Measurements from ENCODE around the gene TMEM51.

Gene TMEM51

GRCh38 chr1:15218287-15219279 is 65.0 kb downstream of the TMEM51 start:
- DNase-seq (ENCODE audit: low read depth), result no peak

DNA sequence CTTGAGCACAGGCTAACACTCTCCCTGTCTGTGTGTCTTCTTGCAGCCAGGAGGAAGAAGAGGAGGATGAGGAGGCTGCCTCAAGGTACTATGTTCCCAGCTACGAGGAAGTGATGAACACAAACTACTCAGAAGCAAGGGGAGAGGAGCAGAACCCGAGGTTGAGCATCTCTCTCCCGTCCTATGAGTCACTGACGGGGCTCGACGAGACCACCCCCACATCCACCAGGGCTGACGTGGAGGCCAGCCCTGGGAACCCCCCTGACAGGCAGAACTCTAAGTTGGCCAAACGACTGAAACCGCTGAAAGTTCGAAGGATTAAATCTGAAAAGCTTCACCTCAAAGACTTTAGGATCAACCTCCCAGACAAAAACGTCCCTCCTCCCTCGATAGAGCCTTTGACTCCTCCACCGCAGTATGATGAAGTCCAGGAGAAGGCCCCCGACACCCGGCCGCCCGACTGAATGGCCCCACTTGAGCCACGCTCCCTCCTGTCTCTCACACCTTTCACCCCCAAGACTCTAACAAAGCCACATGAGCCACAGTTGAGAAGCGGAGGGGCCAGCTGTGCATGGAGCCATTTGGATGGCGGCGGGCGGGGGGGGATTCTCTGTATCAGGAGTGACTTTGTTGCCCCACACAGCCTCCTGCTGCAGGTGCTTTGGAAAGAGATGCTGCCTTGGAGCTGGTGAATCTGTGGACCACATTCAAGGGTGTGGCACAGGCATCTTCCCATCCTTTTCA is 65.9 kb downstream of the TMEM51 start:
- DNase-seq (ENCODE audit: low read depth), result no peak

DNA sequence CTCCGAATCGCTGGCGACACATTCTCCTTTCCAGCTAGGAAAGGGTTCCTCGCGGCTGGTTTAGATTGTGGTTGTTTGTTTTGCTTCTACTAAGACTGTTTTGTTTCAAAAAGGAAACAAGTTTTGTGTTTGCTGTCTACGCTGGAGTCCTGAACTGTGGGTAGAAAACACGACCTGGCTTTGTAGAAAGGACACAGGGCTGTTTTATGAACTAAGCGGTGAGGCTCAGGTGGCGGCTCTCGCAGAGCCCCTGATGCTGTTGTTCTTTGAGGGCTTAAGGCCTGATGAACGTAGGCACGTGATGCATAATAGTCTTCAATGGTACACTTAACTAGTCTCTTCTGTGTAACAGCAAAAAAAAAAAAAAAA is 66.5 kb downstream of the TMEM51 start:
- DNase-seq (ENCODE audit: low read depth), result no peak

- no peak for DNase-seq (ENCODE audit: low read depth)
These were observed 67.4 kb downstream of the TMEM51 start for GRCh38 chr1:15220825-15221431.

DNA sequence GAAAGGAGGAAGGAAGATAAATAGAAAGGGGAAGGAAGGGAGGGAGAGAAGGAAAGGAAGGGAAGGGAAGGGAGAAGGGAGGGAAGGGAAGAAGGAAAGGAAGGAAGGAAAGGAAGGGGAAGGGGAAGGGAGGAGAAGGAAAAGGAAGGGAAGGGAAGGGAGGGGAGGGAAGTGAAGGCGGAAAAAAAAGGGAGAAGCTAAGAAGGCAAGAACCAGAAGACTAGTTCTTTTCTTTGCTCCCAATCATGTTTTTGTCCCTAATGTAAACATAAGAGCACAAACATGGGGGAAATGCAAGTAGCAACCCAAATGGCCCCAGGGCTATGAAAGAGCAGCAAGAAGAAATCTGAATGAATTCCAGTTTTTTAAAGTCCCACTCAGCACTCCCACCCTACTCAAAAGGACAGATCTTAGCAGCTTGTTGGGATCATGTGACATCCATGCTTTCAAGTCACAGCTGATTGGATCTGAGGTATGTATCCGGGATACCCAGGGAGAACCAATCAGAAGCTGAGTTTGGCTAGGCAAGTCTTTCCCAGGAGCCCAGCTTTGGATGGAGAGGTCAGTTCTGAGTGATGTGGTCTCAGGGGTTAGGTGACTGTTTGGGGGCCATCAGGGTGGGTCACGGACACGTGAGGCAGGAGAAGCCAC is 69.2 kb downstream of the TMEM51 start:
- DNase-seq (ENCODE audit: low read depth), result no peak

DNA sequence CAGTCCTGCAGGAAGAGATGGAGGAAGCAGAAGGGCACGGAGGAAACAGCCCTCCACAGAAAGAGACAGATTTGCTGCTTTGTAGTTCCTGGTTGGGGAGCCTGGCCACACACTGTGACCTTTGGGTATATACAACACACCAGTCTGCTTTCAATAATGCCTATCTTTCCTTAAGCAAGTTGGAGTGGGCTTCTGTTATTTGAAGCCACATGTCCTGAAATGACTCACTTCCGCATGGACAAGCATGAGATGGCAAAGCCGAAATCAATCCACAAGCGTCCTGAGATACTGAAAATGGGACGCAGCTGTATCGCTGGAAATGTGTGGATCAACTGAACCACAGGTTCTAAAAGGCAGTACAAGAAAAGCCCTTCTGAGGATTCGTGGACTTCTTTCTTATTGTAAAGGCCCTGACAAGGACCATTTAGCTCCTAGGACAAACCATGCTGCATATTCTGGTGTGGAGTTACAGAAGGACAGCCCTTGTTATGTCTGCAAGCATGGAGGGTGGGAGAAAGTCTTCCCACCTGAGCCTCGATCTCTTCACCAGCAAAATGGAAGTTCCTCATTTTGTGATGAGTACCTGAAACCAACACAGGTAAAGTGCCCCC is 70.8 kb downstream of the TMEM51 start:
- DNase-seq (ENCODE audit: low read depth), result no peak

DNA sequence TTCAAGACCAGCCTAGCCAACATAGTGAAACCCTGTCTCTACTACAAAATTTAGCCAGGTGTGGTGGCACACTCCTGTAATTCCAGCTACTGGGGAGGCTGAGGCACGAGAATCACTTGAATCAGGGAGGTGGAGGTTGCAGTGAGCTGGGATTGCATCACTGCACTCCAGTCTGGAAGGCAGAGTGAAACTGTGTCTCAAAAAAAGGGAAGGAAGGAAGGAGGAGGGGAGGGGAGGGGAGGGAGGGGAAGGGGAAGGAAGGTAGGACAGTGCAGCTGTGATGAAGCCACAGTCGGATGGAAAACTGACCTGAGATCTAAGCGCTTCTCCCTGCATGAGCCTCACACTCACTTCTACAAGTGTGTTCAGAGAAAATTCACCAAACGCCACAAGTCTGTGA is 71.4 kb downstream of the TMEM51 start:
- DNase-seq (ENCODE audit: low read depth), result no peak

- DNase-seq (ENCODE audit: low read depth), result no peak
These were observed 71.9 kb downstream of the TMEM51 start for GRCh38 chr1:15225461-15225860.

- no peak for DNase-seq (ENCODE audit: low read depth)
These were observed 73.1 kb downstream of the TMEM51 start for GRCh38 chr1:15226388-15227255.

DNA sequence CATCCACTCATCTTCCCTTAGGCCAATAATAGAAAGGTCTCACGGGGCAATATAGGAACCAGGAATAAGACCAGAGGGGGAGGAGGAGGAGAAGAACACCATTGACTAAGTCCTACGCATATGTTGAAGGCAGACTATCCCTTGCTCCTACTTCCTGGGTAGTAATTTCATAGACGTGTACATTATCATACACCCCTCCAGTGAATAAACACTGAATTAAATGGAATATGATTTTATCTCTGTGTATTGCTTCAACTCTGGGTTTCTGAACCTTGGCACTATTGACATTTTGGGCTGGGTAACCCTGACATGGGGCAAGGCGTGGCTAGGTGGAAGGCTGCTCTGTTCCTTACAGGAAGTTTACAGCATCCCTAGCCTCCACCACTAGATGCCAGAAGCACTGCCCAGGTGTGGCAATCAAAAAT is 76.2 kb downstream of the TMEM51 start:
- no peak for DNase-seq (ENCODE audit: low read depth)

DNA sequence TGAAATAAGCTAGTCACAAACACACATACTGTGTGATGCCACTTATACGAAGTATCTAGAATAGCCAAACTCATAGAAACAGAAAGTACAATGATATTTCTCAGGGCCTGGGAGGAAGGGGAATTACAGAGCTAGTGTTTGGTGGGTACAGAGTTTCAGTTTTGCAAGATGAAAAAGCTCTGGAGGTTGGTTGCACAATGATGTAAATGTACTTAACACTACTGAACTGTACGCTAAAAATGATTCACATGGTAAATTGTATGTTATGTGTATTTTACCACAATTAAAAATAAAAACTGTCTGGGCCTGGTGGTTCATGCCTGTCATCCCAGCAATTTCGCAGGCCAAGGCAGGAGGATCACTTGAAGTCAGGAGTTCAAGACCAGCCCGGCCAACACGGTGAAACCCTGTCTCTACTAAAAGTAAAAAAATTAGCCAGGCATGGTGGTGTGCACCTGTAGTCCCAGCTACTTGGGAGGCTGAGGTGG is 78.2 kb downstream of the TMEM51 start:
- no peak for DNase-seq (ENCODE audit: low read depth)

- no peak for DNase-seq (ENCODE audit: low read depth)
These were observed 80.1 kb downstream of the TMEM51 start for GRCh38 chr1:15233689-15234088.

- DNase-seq (ENCODE audit: low read depth), result no peak
These were observed 82.8 kb downstream of the TMEM51 start for GRCh38 chr1:15236321-15236721.

DNA sequence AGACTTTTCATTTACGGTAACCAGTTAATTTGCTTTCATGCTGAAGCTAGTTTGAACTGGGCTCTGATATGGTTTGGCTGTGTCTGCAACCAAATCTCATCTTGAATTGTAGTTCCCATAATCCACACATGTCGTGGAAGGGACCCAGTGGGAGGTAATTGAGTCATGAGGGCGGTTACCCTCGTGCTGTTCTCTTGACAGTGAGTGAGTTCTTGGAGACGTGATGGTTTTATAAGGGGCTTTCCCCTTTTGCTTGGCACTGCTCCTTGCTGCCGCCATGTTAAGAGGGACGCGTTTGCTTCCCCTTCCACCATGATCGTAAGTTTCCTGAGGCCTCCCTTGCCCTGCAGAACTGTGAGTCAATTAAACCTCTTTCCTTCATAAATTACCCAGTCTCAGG is 83.2 kb downstream of the TMEM51 start:
- no peak for DNase-seq (ENCODE audit: low read depth)

DNA sequence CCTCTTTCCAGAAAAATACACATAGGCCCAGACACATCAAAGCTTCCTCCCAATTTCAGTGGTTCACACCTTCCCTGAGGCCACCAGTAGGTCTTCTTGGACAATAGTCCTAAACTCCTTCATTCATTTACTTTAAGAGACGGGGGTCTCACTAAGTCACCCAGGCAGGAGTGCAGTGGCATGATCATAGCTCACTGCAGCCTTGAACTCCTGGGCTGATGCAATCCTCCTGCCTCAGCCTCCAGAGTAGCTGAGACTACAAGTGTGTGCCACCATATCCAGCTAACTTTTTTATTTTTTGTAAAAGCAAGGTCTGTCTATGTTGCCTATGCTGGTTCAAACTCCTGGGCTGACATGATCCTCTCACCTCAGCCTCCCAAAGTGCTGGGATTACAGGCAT is 85.2 kb downstream of the TMEM51 start:
- no peak for DNase-seq (ENCODE audit: low read depth)

GRCh38 chr1:15242766-15243165 is 89.2 kb downstream of the TMEM51 start:
- DNase-seq (ENCODE audit: low read depth), result no peak

DNA sequence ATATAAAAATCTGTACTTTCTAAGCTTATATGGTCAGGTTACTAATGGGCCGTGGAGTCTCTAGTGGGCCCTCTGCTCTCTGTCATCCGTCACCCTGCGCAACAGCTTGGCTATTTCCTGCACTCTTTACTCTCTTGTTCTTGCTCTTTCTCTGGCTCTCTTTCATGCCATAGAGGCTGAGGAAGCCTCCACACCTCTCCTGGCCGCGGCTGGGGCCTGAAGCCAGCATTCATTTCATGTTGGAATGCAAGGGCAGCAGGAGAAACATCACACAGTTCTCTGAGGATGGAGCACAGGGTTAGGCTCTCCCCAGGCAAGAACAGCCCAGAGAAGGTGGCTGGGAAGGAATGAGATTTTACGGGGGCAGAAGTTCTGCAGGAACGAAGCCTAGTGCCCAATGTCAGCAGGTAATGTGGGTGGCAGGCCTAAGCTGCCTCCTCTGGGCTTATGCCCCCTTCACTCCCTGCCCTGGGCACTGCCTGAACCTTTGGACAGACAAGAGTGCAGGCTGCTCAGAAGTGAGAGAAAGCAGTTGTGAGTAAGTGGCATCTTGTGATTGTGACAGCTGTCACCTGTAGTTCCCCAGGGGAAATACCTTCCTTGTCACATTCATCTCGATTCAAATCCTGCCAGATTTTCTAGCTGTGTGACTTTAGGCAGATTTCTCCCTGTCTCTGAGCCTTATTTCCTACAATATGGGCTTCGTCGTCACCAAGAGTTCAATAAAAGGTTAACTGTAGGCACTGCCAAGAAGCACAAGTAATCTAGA is 89.9 kb downstream of the TMEM51 start:
- DNase-seq (ENCODE audit: low read depth), result no peak

DNA sequence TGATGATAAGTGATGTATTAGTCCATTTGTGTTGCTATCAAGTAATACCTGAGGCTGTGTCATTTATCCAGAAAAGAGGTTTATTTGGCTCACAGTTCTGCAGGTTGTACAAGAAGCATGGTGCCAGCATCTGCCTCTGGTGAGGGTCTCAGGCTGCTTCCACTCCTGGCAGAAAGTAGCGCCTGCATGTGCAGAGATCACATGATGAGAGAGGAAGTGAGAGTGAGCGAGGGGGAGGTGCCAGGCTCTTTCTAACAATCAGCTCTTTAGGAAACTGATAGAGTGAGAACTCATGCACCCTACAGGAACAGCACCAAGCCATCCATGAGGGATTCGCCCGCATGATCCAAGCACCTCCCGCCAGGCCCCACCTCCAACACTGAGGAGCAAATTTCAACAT is 91.3 kb downstream of the TMEM51 start:
- no peak for DNase-seq (ENCODE audit: low read depth)

DNA sequence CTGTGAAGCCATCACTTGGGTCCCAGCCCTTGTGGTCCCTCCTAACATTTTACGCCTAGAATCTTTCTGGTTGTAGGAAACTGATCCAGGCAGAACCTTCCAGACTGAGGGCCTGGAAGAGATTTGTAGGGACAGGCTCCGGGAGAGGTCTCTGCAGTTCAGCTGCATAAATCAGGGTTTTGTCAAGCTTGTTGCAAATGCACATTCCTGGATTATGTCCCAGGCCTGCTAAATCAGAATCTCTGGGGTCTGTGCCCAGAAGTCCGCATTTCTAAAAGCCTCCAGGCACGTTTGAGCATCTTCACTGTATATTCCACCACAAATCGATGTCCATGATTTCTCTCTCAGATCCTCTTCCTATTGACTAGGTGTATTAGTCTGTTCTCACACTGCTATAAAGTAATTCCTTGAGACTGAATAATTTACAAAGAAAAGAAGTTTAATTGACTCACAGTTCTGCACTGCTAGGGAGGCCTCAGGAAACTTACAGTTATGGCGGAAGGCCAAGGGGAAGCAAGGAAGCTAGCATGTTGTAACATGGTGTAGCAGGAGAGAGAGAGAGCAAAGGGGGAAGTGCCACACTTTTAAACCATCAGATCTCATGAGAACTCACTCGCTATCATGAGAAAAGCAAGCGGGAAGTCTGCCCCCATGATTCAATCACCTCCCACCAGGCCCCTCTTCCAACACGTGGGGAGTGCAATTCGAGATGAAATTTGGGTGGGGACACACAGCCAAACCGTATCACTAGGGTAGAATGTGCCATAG is 92.2 kb downstream of the TMEM51 start:
- no peak for DNase-seq (ENCODE audit: low read depth)
